T-helper 2 cell treated with Interferon-gamma antibody and Interleukin-4, amounts not matched to agents 5 μg/mL and 100 μg/mL, for 36 hours (primary cell): ENCODE results near the gene KHDRBS2.

Source experiments
- DNase-seq: peaks from one replicate; pipeline ENCODE4 v3.0.0; 2021; ENCODE audit warnings: low spot score
- H3K27ac Mint-ChIP-seq: one replicate; pipeline ENCODE4 v1.8.0; 2021; ENCODE audit warnings: mild to moderate bottlenecking, mixed read lengths
- H3K27me3 Mint-ChIP-seq: one replicate; pipeline ENCODE4 v1.8.0; 2021; ENCODE audit warnings: low read depth, mixed read lengths
- H3K36me3 Mint-ChIP-seq: one replicate; pipeline ENCODE4 v1.8.0; 2021; ENCODE audit warnings: low read depth, mixed read lengths
- H3K4me1 Mint-ChIP-seq: one replicate; pipeline ENCODE4 v1.8.0; 2021; ENCODE audit warnings: low read depth, mixed read lengths
- H3K4me3 Mint-ChIP-seq: one replicate; pipeline ENCODE4 v1.8.0; 2022; ENCODE audit warnings: mild to moderate bottlenecking, moderate library complexity, mixed read lengths
- H3K9me3 Mint-ChIP-seq: one replicate; pipeline ENCODE4 v1.8.0; 2021; ENCODE audit warnings: mixed read lengths

The KHDRBS2 gene

DNA sequence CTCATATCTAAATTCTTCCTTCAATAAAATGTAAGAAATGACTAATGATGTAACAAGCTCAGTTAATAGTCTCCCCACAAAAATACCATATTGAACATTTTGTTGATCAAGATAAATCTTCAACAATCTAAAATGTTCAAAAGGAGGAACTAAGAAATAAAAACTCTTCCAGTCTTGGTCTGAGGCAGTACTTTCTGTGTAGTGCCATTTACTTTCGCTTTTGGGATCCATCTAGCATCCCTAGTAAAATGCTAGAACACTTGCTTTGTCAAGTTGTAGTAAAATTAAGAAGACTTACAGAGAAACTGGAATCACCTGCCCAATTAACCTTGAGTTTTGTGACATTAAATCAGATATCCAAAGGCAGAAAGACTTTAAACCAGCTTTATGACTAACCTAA lies 246.4 kb downstream of the KHDRBS2 start:
- no peak for DNase-seq
- Mint-ChIP-seq H3K4me1 (no peaks in the 10 kb centered on the region), H3K36me3 (no peaks in the 10 kb centered on the region), H3K27ac (no peak overlapping the region), H3K9me3 (peaks cover 34% of the 10 kb centered on the region), H3K27me3 (no peaks in the 10 kb centered on the region), H3K4me3 (no peak overlapping the region)

DNA sequence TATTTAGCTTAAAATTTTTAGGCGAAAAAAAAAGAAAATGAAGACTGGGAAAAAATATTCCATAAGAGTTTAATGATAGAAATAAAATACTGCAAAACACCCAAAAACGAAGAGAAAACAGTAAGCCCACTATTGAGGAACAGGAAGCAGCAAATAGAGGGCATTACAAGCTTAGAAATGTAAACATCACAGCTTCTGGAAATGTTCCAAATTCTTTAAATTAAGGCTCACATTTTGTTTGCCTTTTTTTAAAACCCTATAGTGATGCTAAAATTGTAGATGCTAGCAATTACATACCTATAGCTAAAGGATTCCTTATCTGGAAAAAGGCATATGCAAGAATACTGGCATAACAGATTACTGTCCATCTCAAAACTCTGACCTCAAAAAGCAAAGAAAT lies 248.6 kb downstream of the KHDRBS2 start:
- H3K27me3 Mint-ChIP-seq: no peaks in the 10 kb centered on the region
- H3K4me1 Mint-ChIP-seq: no peaks in the 10 kb centered on the region
- no peak for DNase-seq
- H3K27ac Mint-ChIP-seq: no peak overlapping the region
- no peak overlapping the region for H3K4me3 Mint-ChIP-seq
- no peaks in the 10 kb centered on the region for H3K36me3 Mint-ChIP-seq
- peaks cover 45% of the 10 kb centered on the region for H3K9me3 Mint-ChIP-seq

DNA sequence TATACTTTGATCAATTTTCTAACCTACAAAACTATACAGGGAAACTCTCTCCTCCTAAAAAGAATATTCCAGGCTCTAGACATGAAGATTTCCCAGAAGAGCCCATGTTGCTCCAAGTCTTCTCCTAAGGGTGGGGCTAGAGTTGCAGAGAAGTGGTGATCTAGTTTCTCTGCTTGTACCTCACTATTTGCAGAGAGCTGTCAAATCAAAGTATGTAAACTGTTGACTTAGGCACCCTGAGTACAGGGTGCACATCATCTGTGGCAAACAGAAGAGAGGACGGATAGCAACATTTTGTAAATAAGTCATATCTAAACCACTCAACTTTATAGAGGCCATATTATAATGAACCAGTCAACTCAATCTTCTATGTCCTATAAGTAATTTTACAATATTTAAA lies 250.1 kb downstream of the KHDRBS2 start:
- Mint-ChIP-seq H3K9me3 (peaks cover 40% of the 10 kb centered on the region), H3K27ac (no peak overlapping the region), H3K4me1 (no peaks in the 10 kb centered on the region), H3K4me3 (no peak overlapping the region), H3K36me3 (no peaks in the 10 kb centered on the region), H3K27me3 (no peaks in the 10 kb centered on the region)
- DNase-seq: no peak

DNA sequence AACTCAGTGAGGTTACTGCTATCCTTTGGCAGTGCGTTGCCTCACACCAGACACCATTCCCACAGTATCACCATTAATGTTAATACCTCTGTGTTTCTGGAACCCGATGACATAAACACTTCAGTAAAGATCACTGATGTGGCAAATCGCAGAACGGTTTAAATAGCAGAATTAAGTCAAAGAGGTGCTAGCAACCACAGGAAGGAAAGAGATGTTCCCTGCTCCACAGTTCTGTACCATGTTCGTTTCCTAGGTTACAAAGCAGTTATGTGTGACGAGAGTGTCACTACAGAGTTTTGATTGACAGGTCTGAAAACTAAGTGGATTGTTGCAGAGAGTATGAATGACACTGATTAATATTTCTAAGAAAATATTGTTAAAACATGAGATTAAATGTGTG lies 272.3 kb downstream of the KHDRBS2 start:
- H3K27me3 Mint-ChIP-seq: no peaks in the 10 kb centered on the region
- H3K4me3 Mint-ChIP-seq: no peak overlapping the region
- no peak overlapping the region for H3K27ac Mint-ChIP-seq
- no peak for DNase-seq
- no peaks in the 10 kb centered on the region for H3K4me1 Mint-ChIP-seq
- peaks cover 29% of the 10 kb centered on the region for H3K9me3 Mint-ChIP-seq
- H3K36me3 Mint-ChIP-seq: no peaks in the 10 kb centered on the region

DNA sequence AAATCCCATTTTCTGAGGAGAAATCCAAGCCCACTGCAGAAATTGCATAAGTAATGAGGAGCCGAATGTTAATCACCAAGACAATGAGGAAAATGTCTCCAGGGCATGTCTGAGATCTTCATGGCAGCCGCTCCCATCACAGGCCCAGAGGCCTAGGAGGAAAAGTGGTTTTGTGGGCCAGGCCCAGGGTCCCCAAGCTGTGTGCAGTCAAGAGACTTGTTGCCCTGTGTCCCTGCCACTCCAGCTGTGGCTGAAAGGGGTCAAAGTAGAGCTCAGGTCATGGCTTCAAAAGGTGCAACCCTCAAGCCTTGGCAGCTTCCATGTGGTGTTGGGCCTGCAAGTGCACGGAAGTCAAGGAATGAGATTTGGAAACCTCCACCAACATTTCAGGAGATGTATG lies 276.6 kb downstream of the KHDRBS2 start:
- H3K27me3 Mint-ChIP-seq: no peaks in the 10 kb centered on the region
- no peaks in the 10 kb centered on the region for H3K36me3 Mint-ChIP-seq

DNA sequence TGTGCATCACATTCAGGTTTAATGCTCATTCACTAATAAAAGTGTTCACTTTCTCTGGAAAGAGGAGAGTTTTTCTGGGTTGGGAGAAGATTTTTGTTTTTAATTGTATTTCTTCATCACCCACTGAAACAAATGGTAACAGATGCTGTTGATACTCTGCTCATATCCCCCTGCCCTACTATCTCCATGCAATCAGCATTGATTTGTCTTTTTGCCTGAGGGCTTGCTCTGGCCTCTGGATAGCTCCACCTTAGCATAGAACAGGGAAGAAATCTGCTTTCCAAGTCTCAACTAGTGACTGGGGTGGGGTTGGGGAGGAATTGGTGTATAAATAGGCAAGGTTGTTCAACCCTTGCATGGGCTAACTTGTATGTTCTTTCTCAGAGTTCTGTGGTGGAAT lies 296.4 kb downstream of the KHDRBS2 start:
- Mint-ChIP-seq H3K27me3 (no peaks in the 10 kb centered on the region), H3K4me1 (no peaks in the 10 kb centered on the region), H3K27ac (no peak overlapping the region), H3K9me3 (peaks cover 32% of the 10 kb centered on the region), H3K4me3 (no peak overlapping the region), H3K36me3 (no peaks in the 10 kb centered on the region)
- no peak for DNase-seq

More for the DNA sequence above, 276.6 kb downstream of the KHDRBS2 start:
- no peak overlapping the region for H3K4me3 Mint-ChIP-seq
- DNase-seq: no peak
- H3K9me3 Mint-ChIP-seq: peaks cover 28% of the 10 kb centered on the region
- no peak overlapping the region for H3K27ac Mint-ChIP-seq
- H3K4me1 Mint-ChIP-seq: no peaks in the 10 kb centered on the region

DNA sequence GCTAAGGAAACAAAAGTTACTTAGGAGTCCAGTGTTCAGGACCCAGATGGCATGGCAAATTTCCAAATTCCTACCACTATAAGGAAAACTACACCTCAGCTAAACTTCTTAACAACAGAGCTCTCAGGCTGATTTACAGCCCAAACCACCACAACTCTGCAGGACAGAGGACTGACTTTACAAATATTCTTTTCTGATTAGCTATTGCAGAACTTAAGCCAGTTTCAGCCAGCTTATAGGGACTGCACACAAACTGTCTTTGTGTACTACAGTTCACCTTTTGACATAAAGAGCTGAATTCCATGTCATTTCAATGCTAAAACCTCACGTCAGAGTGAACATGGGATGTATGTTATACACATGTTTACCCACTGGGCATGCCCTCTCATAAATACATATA lies 305.4 kb downstream of the KHDRBS2 start:
- H3K4me3 Mint-ChIP-seq: no peak overlapping the region

DNA sequence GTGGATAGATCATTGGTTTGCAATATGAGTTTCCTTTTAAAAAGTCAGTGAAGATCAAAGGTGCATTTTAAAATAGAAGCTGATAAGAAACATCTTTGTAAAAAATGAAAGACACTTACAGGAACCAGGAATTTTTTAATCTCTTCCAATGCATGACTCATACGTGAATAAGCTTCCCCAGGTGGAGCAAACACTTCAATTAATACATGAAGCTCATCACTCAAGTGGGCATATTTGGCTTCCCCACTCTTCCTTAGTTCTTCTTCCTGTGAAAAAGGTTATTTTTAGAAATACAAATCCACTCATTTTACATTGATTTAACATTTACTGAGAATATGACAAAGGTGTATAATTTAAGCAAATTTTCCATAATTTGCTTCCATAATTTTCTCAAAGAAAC lies 308.1 kb downstream of the KHDRBS2 start:
- DNase-seq: no peak
- Mint-ChIP-seq H3K9me3 (peaks cover 19% of the 10 kb centered on the region), H3K27me3 (no peaks in the 10 kb centered on the region), H3K36me3 (no peaks in the 10 kb centered on the region), H3K27ac (no peak overlapping the region), H3K4me1 (no peaks in the 10 kb centered on the region), H3K4me3 (no peak overlapping the region)

More for the DNA sequence above, 305.4 kb downstream of the KHDRBS2 start:
- Mint-ChIP-seq H3K27ac (no peak overlapping the region), H3K27me3 (no peaks in the 10 kb centered on the region), H3K36me3 (no peaks in the 10 kb centered on the region), H3K9me3 (peaks cover 21% of the 10 kb centered on the region), H3K4me1 (no peaks in the 10 kb centered on the region)
- DNase-seq: no peak

DNA sequence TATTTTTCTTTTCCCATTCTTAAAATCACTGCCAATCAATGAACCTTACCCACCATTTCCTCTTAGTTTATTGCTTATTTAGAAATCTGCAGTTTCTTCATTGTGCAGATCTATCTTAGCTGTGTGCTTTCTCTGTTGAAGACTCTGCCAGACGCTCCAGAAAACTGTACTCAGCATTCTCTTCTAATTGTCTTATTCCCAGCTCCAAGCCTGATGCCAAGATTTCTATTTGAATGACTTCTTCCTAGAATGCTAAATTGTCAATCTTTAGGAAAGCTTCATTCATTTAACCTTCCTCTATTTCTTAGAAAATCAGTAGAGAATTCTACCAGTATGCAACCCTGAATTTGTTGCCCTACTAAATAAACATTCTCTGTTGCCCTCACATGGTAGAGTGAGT lies 308.9 kb downstream of the KHDRBS2 start:
- Mint-ChIP-seq H3K27me3 (no peaks in the 10 kb centered on the region), H3K27ac (no peak overlapping the region), H3K9me3 (peaks cover 19% of the 10 kb centered on the region), H3K4me1 (no peaks in the 10 kb centered on the region), H3K4me3 (no peak overlapping the region), H3K36me3 (no peaks in the 10 kb centered on the region)
- DNase-seq: no peak

DNA sequence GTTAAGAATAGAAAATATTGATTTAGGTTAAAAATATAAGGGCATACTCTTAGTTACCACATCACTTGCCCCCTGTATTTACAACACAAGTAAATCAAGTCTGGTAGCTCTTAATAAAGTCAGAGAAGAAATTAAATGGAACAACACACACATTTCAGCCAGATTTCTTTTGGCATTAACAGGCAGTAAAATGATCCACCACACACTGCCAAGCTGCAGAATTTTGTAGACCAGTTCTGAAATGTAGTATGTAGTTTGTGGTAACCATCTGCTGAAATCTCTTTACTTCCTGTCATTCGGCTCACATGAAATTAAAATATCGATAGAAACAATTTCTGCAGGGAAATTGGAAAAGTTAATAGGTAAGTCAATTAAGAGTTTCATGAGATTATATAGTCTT lies 326.8 kb downstream of the KHDRBS2 start:
- H3K4me1 Mint-ChIP-seq: no peaks in the 10 kb centered on the region
- H3K9me3 Mint-ChIP-seq: peaks cover 44% of the 10 kb centered on the region
- H3K4me3 Mint-ChIP-seq: no peak overlapping the region
- H3K27me3 Mint-ChIP-seq: no peaks in the 10 kb centered on the region
- no peaks in the 10 kb centered on the region for H3K36me3 Mint-ChIP-seq
- DNase-seq: no peak
- H3K27ac Mint-ChIP-seq: no peak overlapping the region

DNA sequence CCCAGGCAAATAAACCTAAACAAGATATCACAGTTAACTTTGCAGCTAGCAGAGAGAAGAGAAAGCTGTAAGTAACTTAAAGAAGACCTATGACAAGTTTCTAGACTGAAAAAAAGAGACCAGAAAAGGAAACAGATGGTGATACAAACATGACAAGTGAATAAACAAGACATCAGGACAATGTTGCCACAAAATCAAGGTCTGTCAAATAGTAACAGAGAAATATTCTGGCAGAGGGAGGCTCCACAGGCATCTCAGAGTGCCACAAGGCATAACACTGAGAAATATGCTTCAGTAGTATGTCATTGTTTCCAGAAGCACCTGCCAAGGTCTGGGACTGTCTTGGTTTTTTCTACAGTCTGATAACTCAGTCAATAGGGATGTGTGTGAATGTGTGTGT lies 332.2 kb downstream of the KHDRBS2 start:
- Mint-ChIP-seq H3K4me3 (no peak overlapping the region), H3K9me3 (peaks cover 53% of the 10 kb centered on the region), H3K27ac (no peak overlapping the region), H3K27me3 (no peaks in the 10 kb centered on the region), H3K36me3 (no peaks in the 10 kb centered on the region), H3K4me1 (no peaks in the 10 kb centered on the region)
- no peak for DNase-seq

DNA sequence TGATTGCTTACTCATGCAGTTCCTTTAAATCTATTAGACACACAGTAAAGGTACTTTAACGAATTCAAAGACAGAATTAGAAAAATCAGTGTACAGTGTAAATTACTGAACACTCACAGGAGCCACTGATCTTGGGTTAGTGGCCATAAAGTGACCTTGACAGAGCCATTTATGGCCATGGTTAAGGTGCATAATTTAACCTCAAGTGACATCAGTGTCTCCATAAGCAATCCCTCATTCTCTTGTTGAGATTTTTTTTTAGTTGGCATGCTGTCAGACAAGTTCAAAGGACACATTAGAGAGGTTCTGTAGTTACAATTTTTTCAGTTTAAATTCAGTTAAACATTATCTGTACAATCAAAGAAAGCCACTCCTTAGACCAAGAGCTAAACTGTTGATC lies 334.4 kb downstream of the KHDRBS2 start:
- H3K9me3 Mint-ChIP-seq: peaks cover 45% of the 10 kb centered on the region

DNA sequence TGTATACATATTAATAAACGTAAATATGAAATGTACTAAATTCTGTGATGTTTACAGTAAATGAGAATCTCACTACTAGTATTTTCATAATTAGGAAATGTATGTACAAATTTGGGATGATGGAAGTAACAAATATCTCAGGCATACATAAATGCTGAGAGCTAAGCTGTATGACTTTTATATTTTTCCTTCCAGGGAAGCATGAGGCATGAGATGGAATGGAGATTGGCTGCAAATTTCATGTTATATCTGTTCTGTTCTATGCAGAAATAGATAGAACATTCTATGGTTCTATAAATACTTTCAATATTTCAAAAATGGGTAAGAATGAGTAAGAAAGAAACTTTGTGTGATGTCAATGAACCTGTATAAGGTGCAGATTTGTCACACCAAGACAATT lies 335.2 kb downstream of the KHDRBS2 start:
- Mint-ChIP-seq H3K36me3 (no peaks in the 10 kb centered on the region), H3K27me3 (no peaks in the 10 kb centered on the region), H3K4me1 (no peaks in the 10 kb centered on the region), H3K4me3 (no peak overlapping the region), H3K27ac (no peak overlapping the region), H3K9me3 (peaks cover 41% of the 10 kb centered on the region)
- no peak for DNase-seq

More for the DNA sequence above, 334.4 kb downstream of the KHDRBS2 start:
- Mint-ChIP-seq H3K27me3 (no peaks in the 10 kb centered on the region), H3K4me1 (no peaks in the 10 kb centered on the region), H3K4me3 (no peak overlapping the region), H3K27ac (no peak overlapping the region), H3K36me3 (no peaks in the 10 kb centered on the region)
- DNase-seq: no peak

DNA sequence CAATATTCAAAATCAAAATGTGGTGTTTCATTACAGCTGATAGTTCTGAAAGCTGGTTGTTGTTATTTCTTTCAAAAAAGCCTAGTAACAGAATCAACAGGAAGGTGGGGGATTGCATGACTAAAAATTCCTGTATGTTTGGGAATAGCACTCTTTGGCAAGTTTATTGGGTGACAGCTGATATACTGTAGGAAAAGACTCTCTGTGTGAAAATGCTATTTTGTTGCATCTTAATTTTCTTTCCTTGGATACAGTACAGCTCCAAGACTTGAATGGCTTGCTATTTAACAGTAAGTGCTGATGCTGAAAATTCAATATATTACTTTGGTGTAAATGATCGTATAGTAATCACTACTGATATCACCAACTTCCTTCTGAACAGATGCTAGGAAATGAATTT lies 336.1 kb downstream of the KHDRBS2 start:
- Mint-ChIP-seq H3K4me3 (no peak overlapping the region), H3K27me3 (no peaks in the 10 kb centered on the region), H3K27ac (no peak overlapping the region), H3K4me1 (no peaks in the 10 kb centered on the region), H3K36me3 (no peaks in the 10 kb centered on the region), H3K9me3 (peaks cover 40% of the 10 kb centered on the region)
- DNase-seq: no peak

DNA sequence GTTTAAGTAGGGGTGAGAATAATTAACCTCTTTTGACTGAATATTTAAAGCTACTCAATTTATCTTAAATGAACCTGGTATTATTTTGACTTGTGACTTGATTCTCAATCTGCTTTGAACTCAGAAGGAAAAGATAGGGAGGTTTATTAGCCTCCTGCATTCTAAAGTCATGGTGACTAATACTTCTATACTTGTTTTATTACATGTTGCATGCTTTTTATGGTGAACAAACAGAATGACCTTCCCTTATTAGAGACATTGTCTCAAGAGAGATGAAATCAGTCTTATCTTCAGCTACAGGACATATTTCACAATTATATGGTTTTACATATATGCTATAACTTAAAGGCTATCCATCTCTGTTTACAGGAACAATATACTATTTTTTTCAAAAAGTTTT lies 336.9 kb downstream of the KHDRBS2 start:
- Mint-ChIP-seq H3K27me3 (no peaks in the 10 kb centered on the region), H3K4me3 (no peak overlapping the region), H3K27ac (no peak overlapping the region), H3K36me3 (no peaks in the 10 kb centered on the region), H3K4me1 (no peaks in the 10 kb centered on the region), H3K9me3 (peaks cover 43% of the 10 kb centered on the region)
- DNase-seq: no peak
